Liver (tissue), 3 donors: Measurements from ENCODE around the gene AKAP13.

Experiments
- HNF4A ChIP-seq, 2 donors: conservative IDR thresholded peaks; 2 replicates each; pipeline ENCODE4 v1.6.1; 2016; ENCODE audit warnings: antibody characterized with exemption in 2 of 2, mild to moderate bottlenecking in 2 of 2
- RAD21 ChIP-seq, 2 donors: IDR thresholded peaks; 2 replicates each; pipeline ENCODE4 v1.6.1; 2016; ENCODE audit warnings: antibody characterized with exemption in 2 of 2, mild to moderate bottlenecking in 2 of 2
- TAF1 ChIP-seq: conservative IDR thresholded peaks from 2 replicates; pipeline ENCODE4 v1.6.1; 2016; ENCODE audit warnings: antibody characterized with exemption, mild to moderate bottlenecking
- TF ChIP-seq, protein P1 (sequence below): fragments of 150-350 bp; IDR thresholded peaks from 2 replicates; pipeline ENCODE4 v1.5.1; 2017; ENCODE audit warnings: improper control_type of control experiment, low read depth, low read length; ENCODE audit not compliant: missing input control
- TF ChIP-seq, protein P2 (sequence below): IDR thresholded peaks from 2 replicates; pipeline ENCODE4 v1.6.1; 2016; ENCODE audit warnings: antibody characterized with exemption
- TF ChIP-seq, protein P3 (sequence below): IDR thresholded peaks from 2 replicates; pipeline ENCODE4 v1.6.1; 2016; ENCODE audit warnings: antibody characterized with exemption
- TF ChIP-seq, protein P4 (sequence below): IDR thresholded peaks from 2 replicates; pipeline ENCODE4 v1.6.1; 2016; ENCODE audit warnings: antibody characterized with exemption
- TF ChIP-seq, protein P5 (sequence below): IDR thresholded peaks from 2 replicates; pipeline ENCODE4 v1.6.1; 2016; ENCODE audit warnings: antibody characterized with exemption, mild to moderate bottlenecking
- donor health status: healthy.
- donor health status: healthy.

DNA sequence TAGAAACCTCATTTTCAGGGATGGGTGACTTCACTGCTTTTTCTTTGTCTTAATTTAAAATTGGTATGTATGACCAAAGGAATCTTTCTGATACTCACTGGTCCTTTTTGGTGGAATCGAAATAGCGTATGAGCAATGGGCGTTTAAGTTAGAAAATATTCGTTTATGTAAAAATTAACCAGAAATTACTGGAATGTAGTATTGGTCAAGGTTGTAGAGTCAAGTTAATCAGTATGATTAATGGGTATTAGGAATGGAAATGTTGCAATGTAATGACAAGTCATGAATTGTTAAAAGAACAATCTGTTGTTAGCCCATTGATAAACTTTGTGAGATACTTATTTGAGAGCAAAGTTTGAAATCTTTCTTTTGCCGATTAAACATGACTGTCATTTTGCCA is 36.9 kb downstream of the AKAP13 start:
- TF ChIP-seq, protein P1, sequence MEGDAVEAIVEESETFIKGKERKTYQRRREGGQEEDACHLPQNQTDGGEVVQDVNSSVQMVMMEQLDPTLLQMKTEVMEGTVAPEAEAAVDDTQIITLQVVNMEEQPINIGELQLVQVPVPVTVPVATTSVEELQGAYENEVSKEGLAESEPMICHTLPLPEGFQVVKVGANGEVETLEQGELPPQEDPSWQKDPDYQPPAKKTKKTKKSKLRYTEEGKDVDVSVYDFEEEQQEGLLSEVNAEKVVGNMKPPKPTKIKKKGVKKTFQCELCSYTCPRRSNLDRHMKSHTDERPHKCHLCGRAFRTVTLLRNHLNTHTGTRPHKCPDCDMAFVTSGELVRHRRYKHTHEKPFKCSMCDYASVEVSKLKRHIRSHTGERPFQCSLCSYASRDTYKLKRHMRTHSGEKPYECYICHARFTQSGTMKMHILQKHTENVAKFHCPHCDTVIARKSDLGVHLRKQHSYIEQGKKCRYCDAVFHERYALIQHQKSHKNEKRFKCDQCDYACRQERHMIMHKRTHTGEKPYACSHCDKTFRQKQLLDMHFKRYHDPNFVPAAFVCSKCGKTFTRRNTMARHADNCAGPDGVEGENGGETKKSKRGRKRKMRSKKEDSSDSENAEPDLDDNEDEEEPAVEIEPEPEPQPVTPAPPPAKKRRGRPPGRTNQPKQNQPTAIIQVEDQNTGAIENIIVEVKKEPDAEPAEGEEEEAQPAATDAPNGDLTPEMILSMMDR = no peak
- TF ChIP-seq HNF4A (conservative IDR thresholded peaks at IDR 0.05) (no peak), TAF1 (no peak), RAD21 (IDR thresholded peaks at IDR 0.05) (no peak)
- TF ChIP-seq, protein P2, sequence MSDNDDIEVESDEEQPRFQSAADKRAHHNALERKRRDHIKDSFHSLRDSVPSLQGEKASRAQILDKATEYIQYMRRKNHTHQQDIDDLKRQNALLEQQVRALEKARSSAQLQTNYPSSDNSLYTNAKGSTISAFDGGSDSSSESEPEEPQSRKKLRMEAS = no peak
- TF ChIP-seq, protein P3, sequence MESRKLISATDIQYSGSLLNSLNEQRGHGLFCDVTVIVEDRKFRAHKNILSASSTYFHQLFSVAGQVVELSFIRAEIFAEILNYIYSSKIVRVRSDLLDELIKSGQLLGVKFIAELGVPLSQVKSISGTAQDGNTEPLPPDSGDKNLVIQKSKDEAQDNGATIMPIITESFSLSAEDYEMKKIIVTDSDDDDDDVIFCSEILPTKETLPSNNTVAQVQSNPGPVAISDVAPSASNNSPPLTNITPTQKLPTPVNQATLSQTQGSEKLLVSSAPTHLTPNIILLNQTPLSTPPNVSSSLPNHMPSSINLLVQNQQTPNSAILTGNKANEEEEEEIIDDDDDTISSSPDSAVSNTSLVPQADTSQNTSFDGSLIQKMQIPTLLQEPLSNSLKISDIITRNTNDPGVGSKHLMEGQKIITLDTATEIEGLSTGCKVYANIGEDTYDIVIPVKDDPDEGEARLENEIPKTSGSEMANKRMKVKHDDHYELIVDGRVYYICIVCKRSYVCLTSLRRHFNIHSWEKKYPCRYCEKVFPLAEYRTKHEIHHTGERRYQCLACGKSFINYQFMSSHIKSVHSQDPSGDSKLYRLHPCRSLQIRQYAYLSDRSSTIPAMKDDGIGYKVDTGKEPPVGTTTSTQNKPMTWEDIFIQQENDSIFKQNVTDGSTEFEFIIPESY = no peak
- TF ChIP-seq, protein P4, sequence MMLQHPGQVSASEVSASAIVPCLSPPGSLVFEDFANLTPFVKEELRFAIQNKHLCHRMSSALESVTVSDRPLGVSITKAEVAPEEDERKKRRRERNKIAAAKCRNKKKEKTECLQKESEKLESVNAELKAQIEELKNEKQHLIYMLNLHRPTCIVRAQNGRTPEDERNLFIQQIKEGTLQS = no peak
- TF ChIP-seq, protein P5, sequence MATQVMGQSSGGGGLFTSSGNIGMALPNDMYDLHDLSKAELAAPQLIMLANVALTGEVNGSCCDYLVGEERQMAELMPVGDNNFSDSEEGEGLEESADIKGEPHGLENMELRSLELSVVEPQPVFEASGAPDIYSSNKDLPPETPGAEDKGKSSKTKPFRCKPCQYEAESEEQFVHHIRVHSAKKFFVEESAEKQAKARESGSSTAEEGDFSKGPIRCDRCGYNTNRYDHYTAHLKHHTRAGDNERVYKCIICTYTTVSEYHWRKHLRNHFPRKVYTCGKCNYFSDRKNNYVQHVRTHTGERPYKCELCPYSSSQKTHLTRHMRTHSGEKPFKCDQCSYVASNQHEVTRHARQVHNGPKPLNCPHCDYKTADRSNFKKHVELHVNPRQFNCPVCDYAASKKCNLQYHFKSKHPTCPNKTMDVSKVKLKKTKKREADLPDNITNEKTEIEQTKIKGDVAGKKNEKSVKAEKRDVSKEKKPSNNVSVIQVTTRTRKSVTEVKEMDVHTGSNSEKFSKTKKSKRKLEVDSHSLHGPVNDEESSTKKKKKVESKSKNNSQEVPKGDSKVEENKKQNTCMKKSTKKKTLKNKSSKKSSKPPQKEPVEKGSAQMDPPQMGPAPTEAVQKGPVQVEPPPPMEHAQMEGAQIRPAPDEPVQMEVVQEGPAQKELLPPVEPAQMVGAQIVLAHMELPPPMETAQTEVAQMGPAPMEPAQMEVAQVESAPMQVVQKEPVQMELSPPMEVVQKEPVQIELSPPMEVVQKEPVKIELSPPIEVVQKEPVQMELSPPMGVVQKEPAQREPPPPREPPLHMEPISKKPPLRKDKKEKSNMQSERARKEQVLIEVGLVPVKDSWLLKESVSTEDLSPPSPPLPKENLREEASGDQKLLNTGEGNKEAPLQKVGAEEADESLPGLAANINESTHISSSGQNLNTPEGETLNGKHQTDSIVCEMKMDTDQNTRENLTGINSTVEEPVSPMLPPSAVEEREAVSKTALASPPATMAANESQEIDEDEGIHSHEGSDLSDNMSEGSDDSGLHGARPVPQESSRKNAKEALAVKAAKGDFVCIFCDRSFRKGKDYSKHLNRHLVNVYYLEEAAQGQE = no peak
